ACC112 (cell line): ENCODE results near the gene DYNLT2B.
"Not testable (repeated sequence)": the region's sequence is repeated elsewhere in the genome, so short reads cannot be mapped to it uniquely, and the experiment has no call there.

Source experiments
- H2AFZ ChIP-seq: fragments of 200-600 bp; sonication (generic); one replicate; pipeline ENCODE4 v1.6.0; 2017; ENCODE audit warnings: antibody characterized with exemption, low read length; ENCODE audit not compliant: unreplicated experiment
- H3K27ac ChIP-seq: fragments of 200-600 bp; sonication (generic); 2 replicates; pipeline ENCODE4 v1.5.1; 2014; ENCODE audit warnings: low read depth, mild to moderate bottlenecking, antibody characterized with exemption, low read length, moderate library complexity
- H3K27me3 ChIP-seq: fragments of 200-600 bp; sonication (generic); 2 replicates; pipeline ENCODE4 v1.6.1; 2014; ENCODE audit warnings: mild to moderate bottlenecking, antibody characterized with exemption, low read length, moderate library complexity, mixed read lengths; ENCODE audit not compliant: insufficient read depth
- H3K36me3 ChIP-seq: fragments of 200-600 bp; sonication (generic); 2 replicates; pipeline ENCODE4 v1.6.1; 2016; ENCODE audit warnings: mild to moderate bottlenecking, antibody characterized with exemption, low read length, moderate library complexity, mixed read lengths; ENCODE audit not compliant: insufficient read depth
- H3K4me1 ChIP-seq: fragments of 200-600 bp; sonication (generic); one replicate; pipeline ENCODE4 v1.6.1; 2016; ENCODE audit warnings: low read length, mixed read lengths; ENCODE audit not compliant: insufficient read depth, unreplicated experiment, control insufficient read depth
- H3K4me3 ChIP-seq: fragments of 200-600 bp; sonication (generic); 2 replicates; pipeline ENCODE4 v1.5.1; 2014; ENCODE audit warnings: mild to moderate bottlenecking, low read depth, low read length
- H3K79me2 ChIP-seq: fragments of 200-600 bp; sonication (generic); one replicate; pipeline ENCODE4 v1.6.0; 2016; ENCODE audit warnings: low read length; ENCODE audit not compliant: control insufficient read depth, unreplicated experiment, insufficient read depth

The DYNLT2B gene

DNA sequence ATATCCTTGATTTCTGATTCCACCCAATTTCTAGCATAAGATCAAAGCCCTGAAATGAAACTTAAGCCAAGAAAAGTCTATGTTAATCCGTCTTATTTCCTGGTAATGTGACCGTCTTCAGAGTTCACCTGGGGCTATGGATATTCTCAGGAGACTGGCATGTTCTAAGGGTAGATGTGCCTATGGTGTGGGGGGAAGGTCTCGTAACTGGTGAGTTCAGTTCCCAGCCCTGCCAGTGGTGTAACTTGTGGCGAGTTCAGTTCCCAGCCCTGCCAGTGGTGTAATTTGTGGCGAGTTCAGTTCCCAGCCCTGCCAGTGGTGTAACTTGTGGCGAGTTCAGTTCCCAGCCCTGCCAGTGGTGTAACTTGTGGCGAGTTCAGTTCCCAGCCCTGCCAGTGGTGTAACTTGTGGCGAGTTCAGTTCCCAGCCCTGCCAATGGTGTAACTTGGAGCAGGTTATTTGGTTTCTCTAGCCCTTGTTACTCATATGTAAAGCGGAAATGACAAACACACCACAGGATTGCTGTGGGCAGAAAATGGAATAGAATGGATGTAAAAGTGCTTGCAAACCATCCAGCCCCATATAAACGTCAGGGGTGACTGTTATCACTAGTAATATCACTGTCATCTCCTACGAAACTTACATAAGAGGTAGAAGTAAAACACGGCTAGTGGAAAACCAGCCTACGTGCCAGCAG is 71.3 kb downstream of the DYNLT2B start:
- Histone ChIP-seq H3K27me3 (no peaks in the 10 kb centered on the region), H3K36me3 (peaks cover 34% of the 10 kb centered on the region), H3K4me1 (no peaks in the 10 kb centered on the region), H3K4me3 (no peak overlapping the region), H2AFZ (no peak overlapping the region), H3K27ac (peak overlapping the region; percentile 23; the same call in 1 of the 2 replicates), H3K79me2 (peaks cover 6% of the 10 kb centered on the region)

DNA sequence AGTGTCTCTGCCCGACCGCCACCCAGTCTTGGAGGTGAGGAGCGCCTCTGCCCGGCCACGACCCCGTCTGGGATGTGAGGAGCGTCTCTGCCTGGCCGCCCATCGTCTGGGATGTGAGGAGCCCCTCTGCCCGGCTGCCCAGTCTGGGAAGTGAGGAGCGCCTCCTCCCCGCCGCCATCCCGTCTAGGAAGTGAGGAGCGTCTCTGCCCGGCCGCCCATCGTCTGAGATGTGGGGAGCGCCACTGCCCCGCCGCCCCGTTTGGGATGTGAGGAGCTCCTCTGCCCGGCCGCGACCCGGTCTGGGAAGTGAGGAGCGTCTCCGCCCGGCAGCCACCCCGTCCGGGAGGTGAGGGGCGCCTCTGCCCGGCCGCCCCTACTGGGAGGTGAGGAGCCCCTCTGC is 73.9 kb downstream of the DYNLT2B start:
- peaks cover 39% of the 10 kb centered on the region for H3K36me3 ChIP-seq
- H3K27me3 ChIP-seq, H3K4me1 ChIP-seq, H3K79me2 ChIP-seq, H3K27ac ChIP-seq, H2AFZ ChIP-seq, H3K4me3 ChIP-seq: not testable (repeated sequence)

DNA sequence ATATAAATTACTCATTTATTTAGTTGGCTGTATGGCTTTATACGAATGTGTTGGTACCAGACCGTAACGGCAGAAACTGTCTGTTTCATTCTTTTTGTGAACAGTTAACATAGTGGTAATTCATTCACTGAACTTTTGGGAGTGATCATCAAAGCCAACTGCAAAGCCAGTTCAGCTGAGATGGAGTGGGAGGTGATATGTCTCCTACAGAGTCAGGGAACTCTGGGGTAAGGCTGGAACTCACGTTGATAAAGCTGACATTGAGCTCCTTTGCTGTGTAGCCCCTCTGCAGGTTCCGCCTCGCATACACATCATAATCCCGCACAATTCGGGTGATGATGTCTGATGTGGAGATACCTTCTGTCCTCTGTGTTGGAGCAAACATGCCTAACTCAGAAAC is 76.3 kb downstream of the DYNLT2B start:
- Histone ChIP-seq H3K4me3 (no peak overlapping the region), H3K79me2 (no peaks in the 10 kb centered on the region), H2AFZ (no peak overlapping the region), H3K36me3 (peaks cover 29% of the 10 kb centered on the region), H3K27ac (no peak overlapping the region), H3K4me1 (peaks cover 4% of the 10 kb centered on the region), H3K27me3 (no peaks in the 10 kb centered on the region)
